NCI-H2081 treated with DMSO at 0.1 percent for 48 hours (cell line): ENCODE measurements around the gene VWA7.

ENCODE experiments used
- DNase-seq: peaks from one replicate; lab custom pipeline; 2025; lab: John Stamatoyannopoulos, UW

The VWA7 gene

GRCh38 chr6:31729979-31730630 is 47.0 kb downstream of the VWA7 start:
- DNase-seq, result no peak

DNA sequence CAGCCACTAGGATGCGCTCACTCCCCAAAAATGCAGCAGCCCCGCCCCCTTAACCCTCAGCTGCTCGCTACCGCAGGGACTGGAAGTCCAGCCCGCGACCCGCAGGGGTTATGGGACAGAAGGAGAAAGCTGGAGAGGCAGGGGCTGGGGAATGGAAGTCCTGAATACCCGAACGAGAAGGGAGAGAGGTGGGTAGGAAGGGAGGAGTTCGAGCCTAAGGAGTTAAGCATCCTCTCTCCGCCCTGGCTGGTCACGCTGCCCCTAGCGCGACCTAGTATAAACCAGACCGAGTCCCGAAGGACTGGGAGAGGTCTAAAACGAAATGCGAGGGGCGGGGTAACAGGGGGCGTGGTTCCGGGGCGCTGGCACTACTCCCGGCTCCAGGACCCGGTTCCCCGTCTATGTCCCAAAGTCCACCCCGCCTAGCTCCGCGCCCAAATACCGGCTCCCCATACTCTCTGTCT is 47.6 kb downstream of the VWA7 start:
- no peak for DNase-seq

DNA sequence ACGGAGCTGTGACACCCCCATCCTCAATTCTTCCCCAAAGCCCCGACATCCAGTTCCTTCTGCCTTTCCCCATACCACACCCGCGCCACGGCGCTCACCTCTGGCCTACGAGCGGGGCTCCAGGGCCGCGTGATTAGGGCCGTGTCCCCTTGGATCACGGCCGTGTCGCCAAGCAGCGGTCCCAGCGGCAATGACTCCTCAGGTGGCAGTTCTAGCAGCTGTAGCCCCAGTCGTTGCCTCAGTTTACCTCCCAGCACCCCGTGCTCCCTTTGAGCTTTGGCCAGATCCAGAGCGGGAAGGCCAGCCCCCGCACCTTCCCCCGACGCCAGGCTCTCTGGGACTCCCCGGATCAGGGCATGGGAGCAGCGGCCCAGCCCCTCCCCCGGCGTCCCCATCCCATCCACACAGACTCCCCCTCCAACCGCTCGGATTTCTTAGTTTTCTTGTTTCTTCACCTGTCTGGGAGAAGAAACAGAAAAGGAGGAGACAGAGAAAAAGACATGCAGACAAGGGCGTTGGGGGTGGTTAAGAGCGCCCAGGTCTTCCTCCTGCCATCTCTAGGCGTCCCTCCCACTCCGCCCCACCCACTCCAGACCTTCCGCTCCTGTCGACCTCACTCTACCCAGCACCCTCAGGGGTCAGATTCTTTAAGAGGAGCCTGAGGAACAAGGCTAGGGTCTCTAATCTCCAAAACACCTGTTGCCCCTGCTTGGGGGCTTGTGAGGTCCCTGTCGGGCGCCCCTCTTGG is 48.2 kb downstream of the VWA7 start, which contains the start of gene DDAH2:
Gene DDAH2, minus strand, starts transcription at position 533 of the 748 bp plus-strand sequence. Its CDS starts 138 bp downstream, at position 395.
- no peak for DNase-seq

- DNase-seq, result no peak
Measured at GRCh38 chr6:31727717-31728671, 49.1 kb downstream of the VWA7 start.

DNA sequence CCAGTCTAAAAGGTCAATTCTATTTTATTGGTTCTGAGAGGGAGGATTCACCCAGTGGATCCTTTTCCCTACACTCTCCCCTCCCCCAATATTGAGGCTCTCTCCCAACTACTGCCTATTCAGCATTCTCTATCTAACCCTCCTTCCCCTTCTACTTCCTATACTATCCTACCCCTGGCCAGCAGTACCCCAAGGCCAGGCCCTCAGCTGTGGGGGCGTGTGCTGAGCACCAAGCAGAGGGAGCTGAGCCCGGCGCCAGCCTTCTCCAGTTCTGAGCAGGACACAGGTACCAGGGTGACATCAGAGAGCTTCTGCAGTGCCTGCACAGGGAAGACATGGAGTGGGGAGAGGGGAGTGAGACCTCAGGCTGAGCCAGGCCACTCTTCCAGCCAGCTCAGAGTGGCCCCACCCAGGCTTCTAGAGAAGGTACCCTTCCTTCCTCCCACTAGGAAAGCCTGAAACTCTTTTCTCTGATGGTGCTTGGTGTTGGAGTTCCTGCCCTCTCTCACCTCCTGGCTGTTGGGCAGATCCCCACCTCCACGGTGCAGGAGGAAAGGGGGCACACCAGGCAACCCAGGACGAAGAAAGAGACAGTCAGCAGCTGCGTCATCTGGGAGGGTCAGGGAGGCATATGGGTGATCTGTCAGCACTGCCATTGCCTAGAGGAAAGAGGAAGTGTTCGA is 50.0 kb downstream of the VWA7 start:
- DNase-seq, result no peak

DNA sequence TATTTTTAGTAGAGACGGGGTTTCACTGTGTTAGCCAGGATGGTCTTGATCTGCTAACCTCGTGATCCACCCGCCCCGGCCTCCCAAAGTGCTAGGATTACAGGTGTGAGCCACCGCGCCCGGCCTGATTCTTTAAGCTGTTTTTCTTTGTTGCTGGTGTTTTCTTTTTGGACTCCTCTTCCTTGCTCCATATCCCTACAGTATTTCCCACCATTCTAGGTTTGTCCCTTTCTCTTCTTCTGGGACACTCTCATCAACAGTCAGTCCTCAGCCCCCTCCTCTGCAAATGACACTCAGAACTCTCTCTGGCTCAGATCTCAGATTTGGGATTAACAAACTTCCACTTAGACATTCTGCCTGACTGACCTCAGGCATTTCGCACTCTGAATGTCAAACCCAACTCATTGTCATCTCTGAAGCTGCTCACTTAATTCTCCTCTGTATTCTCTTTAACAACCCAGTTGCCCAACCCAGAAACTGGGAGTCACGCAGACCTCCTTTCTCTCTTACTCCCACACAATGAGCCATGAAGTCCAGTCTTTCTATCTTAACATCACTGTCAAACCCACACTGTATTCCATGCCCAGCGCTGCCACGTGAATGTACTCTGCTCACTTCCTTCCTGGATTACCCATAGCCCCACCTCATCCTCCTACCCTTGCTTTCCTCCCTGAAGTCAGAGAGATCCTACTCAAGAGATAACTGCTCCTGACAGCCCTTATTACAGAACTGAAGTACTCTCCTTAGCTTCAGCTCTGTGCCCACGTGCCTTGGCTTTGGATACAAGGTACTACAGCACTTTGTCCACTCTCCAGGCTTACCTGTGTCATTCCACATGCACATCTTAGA is 51.4 kb downstream of the VWA7 start:
- DNase-seq, result no peak

DNA sequence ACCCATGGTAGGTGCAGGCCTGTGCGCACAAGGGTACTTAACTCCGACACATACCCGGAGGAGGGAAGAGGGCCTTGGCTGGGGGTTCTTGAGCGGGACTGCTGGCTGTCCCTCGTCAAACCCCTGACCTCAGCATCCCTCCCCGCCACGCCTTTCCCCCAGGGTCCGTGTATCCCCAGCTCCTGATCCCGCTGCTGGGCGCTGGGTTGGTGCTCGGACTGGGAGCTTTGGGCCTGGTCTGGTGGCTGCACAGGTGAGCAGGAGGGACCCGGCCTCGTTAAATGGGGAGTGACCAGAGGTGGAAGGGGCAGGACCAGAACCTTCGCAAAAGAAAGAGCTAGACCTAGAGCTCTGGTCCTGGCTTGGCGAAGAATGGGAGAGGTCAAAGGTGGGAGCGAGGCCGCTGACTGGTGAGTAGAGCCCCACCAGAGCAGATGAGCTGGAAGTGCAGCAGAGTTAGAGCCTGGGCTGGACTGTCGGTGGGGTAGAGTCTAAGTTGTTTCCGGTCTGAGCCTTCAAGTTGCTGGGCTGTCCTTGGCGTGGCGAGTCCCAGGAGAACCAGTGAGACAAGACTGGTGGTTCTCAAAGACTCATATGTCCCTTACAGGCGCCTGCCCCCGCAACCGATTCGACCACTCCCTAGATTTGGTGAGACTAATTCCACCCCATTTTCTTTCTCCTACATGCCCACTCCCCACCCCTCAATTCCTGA is 53.0 kb downstream of the VWA7 start:
- DNase-seq, result no peak

GRCh38 chr6:31723245-31723979 is 53.7 kb downstream of the VWA7 start, which contains the start of gene MPIG6B:
TSS of gene MPIG6B (plus strand) at chr6:31723373. CDS start at chr6:31723384, 11 bp downstream.
- DNase-seq, result no peak

- DNase-seq, result no peak
Measured at GRCh38 chr6:31722173-31722572, 55.0 kb downstream of the VWA7 start.

GRCh38 chr6:31721351-31722020 is 55.6 kb downstream of the VWA7 start, which contains the start of gene LY6G6C:
TSS of gene LY6G6C (minus strand) at chr6:31721746. CDS start at chr6:31721679, 67 bp downstream.
- DNase-seq, result no peak

GRCh38 chr6:31720196-31720770 is 56.8 kb downstream of the VWA7 start:
- DNase-seq, result no peak

DNA sequence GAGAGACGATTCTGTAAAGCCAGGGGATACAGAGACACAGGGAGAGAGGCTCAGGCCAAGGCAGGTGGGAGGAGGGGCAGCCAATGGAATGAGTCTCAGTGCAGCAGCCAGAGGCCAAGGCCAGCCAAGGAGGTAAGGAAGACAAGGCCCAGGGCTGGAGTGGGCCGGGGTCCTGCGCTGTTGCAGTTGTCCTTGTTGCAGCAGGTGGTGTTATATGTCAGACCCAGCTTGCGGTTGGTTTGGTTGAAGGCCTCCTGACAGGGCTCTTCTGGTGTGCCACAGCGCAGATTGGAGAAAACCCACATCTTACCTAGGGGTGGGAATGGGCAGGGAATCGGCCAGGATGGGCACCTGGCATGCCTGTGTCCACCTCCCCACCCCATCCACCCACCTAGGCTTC is 58.1 kb downstream of the VWA7 start:
- no peak for DNase-seq

GRCh38 chr6:31718265-31718664 is 58.9 kb downstream of the VWA7 start:
- DNase-seq, result no peak

GRCh38 chr6:31717499-31718222 is 59.5 kb downstream of the VWA7 start:
- no peak for DNase-seq
